IPS DF 19.7 (cell line): ENCODE measurements around the gene RGS2.

Source experiments
- DNase-seq: peaks from one replicate; pipeline ENCODE4 v3.0.0-alpha.2; 2013; ENCODE audit warnings: low read depth, low spot score

Gene RGS2

DNA sequence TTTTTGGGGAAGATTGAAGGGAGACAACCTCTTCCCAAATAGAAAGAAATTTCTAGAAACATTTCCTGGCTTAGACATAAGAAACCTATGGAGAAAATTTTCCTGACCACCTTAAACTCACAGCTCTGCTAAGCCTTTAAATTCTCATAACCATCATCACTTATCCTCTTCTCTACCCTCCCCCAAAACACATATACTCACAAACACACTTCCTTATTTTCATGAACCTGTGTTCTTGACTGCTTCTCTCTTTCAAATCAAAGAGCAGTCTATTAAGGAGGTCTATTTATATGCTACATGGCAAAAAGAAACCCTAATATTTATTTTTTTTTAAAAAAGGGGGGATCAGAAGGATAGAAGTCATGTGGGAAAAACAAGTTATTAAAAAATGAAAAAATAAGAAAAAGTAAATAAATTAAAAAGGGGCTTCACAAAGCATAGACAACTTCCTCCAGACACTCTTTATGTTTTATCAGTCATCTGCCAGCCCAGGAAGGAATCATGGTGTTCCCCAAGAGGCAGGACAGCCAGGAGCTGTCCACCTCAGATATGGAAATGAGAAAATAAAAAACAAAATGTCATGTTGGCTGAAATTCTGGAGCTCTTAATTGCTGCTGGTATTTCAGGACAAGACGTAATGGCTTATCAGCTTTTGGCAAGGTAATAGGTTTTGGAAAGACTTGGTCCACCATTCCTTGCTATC lies 12.8 kb upstream of the RGS2 start:
- no peak for DNase-seq

DNA sequence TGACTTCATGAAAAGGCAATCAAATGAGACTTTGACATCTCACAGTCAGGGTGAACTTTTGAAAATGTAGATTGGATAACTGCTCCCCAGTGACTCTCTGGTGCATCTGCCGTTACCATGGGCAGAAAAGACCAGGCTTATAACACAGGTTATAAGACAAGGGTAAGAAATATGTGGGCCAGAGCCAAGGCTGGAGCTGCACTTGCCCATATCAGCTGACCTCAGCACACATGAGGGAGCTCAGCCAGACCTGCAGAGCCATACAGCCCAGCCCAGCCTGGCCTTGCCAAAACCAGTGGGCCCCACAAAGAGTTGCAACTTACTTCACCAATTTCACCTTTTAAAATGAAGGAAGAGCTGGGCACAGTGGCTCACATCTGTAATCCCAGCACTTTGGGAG lies 11.7 kb upstream of the RGS2 start:
- DNase-seq, result no peak

GRCh38 chr1:192797891-192798290 lies 10.9 kb upstream of the RGS2 start:
- DNase-seq, result no peak

GRCh38 chr1:192801451-192801850 lies 7.4 kb upstream of the RGS2 start:
- no peak for DNase-seq

GRCh38 chr1:192802406-192802805 lies 6.4 kb upstream of the RGS2 start:
- DNase-seq, result no peak

DNA sequence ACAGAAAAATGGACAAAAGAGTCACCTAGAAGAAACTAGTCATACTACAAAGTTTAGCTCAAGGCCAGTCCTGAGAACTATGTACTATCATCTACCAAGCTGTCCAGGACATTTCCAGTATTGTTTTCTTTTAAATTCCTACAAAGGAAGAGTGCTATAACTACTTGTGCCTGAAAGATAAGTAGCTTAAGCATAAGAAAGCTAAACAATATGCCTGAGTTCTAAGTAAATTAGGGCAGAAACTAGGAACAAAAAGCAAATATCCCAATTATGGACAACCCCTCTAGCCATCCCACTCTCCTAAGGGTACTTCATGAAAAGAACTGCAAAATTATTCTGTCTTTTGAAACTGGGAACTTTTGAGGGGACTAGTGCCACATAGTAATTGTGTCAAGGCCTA lies 5.3 kb upstream of the RGS2 start:
- DNase-seq, result no peak

- no peak for DNase-seq
These were observed 3.0 kb upstream of the RGS2 start for GRCh38 chr1:192805832-192806323.

DNA sequence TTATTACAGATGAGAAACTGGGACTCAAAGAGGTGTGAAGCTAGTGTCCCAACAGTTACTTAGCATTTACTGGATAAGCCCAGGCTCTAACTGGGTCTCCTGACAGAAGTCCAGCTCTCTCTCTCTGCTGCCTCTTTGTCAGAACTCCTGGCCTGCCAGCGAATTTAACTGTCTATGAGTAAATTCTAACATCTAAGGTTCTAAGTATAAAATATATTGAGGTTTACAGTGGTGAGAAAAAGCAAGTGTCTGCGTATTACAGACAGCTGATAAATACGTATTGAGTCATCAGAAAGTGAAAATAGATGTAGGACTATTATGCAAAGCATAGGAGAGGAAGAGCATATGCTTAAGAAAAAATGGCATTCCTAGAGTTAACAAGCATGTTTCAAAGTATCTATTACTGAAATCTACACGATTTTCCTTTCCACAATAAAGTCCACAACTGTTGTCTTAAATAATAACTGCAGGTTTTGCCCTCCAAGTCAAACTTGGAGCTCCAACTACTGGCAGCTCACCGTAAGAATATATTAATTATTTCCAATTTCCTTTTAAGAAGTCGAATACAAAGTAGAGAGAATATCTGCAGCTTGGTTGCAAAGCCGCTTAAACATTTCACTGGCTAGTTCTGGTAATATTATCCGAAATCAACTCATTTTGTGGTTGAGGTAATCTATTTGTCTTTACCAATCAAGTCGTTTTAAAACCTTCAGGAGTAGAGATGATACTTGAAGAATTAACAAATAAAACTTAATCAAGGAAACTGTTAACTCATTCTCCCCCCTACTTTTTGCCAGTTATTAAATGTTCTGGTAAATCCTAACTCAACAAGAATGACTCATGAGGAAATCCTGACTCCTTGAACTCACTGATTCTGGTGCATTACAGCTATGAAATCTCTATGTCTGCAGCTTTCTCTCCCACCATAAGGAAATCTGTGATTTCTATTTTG lies 1.4 kb upstream of the RGS2 start:
- no peak for DNase-seq

DNA sequence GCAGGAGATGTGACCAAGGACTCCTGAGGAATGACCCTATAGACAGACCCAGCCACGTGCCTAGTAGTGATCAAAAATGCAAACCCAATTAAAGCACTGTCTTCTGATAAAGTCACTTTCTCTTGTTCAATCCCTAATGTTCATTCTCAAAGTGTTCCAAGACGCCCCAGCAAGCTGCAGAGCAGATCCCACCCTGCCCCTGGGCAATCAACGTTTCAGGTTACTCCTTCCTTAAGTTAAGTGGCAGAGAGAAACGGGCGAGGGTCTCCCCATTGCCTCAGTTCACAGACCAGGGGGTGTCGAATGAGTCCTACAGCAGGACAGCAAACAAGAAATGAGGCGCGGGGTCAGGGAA lies 699 bp upstream of the RGS2 start:
- no peak for DNase-seq

GRCh38 chr1:192809307-192810252 lies 741 bp downstream of the RGS2 start:
- DNase-seq, result no peak

GRCh38 chr1:192810253-192810880 lies 1.5 kb downstream of the RGS2 start:
- DNase-seq, result no peak

DNA sequence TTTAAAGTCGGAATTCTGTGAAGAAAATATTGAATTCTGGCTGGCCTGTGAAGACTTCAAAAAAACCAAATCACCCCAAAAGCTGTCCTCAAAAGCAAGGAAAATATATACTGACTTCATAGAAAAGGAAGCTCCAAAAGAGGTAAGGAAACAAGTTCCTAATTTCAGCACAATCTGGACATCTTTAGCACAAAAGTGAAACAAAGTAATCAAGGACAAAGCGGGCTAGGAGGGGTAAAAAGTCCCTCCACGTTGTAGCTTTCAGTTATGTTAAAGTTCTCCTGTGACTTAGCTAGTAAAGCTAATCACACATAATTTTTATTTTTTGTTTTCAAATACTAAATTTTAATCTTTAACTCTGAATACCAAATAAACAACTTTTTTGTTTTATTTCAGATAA lies 2.2 kb downstream of the RGS2 start:
- DNase-seq, result no peak

DNA sequence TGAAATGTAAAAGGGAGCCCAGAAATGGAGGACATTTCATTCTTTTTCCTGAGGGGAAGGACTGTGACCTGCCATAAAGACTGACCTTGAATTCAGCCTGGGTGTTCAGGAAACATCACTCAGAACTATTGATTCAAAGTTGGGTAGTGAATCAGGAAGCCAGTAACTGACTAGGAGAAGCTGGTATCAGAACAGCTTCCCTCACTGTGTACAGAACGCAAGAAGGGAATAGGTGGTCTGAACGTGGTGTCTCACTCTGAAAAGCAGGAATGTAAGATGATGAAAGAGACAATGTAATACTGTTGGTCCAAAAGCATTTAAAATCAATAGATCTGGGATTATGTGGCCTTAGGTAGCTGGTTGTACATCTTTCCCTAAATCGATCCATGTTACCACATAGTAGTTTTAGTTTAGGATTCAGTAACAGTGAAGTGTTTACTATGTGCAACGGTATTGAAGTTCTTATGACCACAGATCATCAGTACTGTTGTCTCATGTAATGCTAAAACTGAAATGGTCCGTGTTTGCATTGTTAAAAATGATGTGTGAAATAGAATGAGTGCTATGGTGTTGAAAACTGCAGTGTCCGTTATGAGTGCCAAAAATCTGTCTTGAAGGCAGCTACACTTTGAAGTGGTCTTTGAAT lies 2.9 kb downstream of the RGS2 start:
- DNase-seq, result no peak

DNA sequence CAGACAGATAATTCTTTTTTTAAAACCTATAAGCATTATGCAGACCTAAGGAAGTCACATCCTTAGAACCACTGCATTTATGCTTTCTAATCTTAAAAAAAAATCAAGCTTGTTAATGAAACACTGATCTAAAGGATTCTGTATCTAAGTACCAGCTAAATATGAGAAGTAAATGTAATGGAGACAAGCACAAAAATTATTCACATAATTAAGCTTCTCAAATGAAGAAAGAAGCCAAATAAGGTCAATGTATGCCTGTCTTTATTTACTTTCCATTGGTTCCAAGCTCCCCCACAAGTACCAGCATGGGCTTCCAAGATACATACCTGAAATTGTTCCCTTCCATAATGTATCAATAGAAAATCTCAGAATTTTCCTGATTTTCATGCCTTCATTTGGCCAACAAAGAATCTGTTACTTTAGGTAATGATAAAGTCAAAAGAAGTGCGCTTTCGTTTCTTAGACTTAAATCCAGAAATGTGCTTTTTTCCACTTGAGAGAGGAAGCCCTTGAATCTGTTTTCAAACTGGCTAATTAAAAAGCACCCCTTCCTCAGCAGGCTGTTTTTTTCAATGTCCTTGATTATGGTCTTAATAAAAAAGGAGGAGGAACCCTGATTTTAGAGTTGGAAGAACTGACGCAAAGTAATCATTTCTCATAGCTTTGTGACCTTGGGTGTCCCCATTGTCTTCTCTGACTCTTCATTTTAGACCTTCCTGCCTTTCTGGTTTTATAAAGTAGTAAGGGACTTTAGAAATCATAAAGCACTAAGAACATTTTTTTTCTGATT lies 3.8 kb downstream of the RGS2 start:
- no peak for DNase-seq

GRCh38 chr1:192814805-192815204 lies 6.0 kb downstream of the RGS2 start:
- DNase-seq, result no peak

GRCh38 chr1:192817246-192817645 lies 8.4 kb downstream of the RGS2 start:
- no peak for DNase-seq

GRCh38 chr1:192821296-192821695 lies 12.5 kb downstream of the RGS2 start:
- DNase-seq, result no peak

DNA sequence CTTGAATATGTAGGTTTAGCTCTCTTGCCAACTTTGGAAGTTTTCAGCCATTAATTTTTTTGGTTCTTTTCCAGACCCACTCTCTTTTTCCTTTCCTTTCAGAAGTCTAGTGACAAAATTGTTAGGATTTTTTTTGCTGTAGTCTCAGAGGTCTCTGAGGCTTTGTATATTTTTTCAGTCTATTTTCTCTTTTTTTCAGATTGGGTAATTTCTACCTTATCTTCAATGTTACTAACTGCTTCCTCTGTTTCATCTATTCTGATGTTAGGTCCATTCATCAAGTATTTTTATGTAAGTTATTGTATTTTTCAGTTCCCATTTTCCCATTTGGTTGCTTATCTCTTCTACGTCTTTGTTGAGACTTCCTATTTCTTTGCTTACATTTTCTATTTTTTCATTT lies 15.7 kb downstream of the RGS2 start:
- DNase-seq, result no peak

DNA sequence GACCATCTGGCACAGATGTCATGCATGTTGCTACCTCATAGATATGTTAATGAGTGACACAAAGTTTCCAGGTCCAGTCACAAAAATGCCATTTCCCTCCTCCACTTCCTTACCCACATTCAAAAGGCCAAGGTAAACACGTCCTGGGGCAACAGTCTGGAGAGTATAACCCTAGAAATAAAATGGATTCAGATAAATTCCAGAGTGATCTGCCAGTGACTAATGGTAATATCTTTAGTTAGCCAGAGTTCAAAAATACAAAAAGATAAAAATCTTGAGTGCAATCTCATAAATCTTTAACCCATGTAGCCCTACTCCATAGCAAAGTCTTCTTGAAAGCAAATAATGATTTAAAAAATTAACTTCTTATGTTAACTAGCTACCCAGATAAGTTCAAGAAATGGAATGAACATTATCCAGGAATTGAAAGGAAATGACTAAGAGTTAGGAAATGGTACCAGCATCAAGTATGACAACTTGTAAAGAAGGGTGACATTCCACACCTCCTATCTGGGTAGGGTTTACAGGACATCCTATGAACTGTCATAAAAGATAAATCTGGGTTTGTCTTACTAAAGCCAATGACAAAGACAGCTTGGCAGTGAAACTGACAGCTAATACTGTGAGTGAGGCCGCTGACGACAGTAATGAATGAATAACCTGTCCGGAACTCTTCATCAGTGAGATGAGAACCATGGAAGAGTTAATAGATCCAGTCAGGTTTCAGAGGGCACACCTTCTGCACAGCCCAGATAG lies 18.1 kb downstream of the RGS2 start:
- no peak for DNase-seq
